GM12891 (cell line): ENCODE results near the gene CDK18.

Source experiments
- POLR2A ChIP-seq: IDR thresholded peaks from 2 replicates; pipeline ENCODE4 v1.6.1; 2011; ENCODE audit warnings: low read depth, low read length, control low read depth
- POLR2AphosphoS5 ChIP-seq: IDR thresholded peaks from 2 replicates; pipeline ENCODE4 v1.6.1; 2011; ENCODE audit warnings: low read depth, low read length, control low read depth
- POU2F2 ChIP-seq: IDR thresholded peaks from 2 replicates; pipeline ENCODE4 v1.6.1; 2011; ENCODE audit warnings: low read depth, mild to moderate bottlenecking, control low read depth, low read length, moderate library complexity
- SPI1 ChIP-seq: IDR thresholded peaks from 2 replicates; pipeline ENCODE4 v1.6.1; 2011; ENCODE audit warnings: low read depth, low read length, control low read depth
- TAF1 ChIP-seq: IDR thresholded peaks from 2 replicates; pipeline ENCODE4 v1.6.1; 2011; ENCODE audit warnings: low read depth, low read length, control low read depth

GRCh38 chr1:205546541-205546940 lies 42.1 kb downstream of the CDK18 start:
- TF ChIP-seq SPI1 (no peak), POLR2A (no peak), POLR2AphosphoS5 (no peak), TAF1 (no peak), POU2F2 (no peak)
